ENCODE results near the gene PCBP3.
"Not testable (repeated sequence)": the region's sequence is repeated elsewhere in the genome, so short reads cannot be mapped to it uniquely, and the experiment has no call there.

The PCBP3 gene

GRCh38 chr21:45939521-45940045, 296.1 kb downstream of the PCBP3 start:
- no peak for DNase-seq

- DNase-seq: no peak
Measured at GRCh38 chr21:45940091-45940490, 296.6 kb downstream of the PCBP3 start.

GRCh38 chr21:45940621-45941337, 297.3 kb downstream of the PCBP3 start:
- DNase-seq: no peak

- DNase-seq: no peak
Measured at GRCh38 chr21:45941338-45941710, 297.8 kb downstream of the PCBP3 start.

GRCh38 chr21:45941717-45942546, 298.4 kb downstream of the PCBP3 start:
- DNase-seq: no peak

GRCh38 chr21:45942755-45943629, 299.5 kb downstream of the PCBP3 start:
- no peak for DNase-seq

- no peak for DNase-seq
Measured at GRCh38 chr21:45943630-45944540, 300.4 kb downstream of the PCBP3 start.

- no peak for DNase-seq
Measured at GRCh38 chr21:45944601-45945000, 301.1 kb downstream of the PCBP3 start.

- no peak for DNase-seq
Measured at GRCh38 chr21:45945066-45945867, 301.7 kb downstream of the PCBP3 start.

- DNase-seq: no peak
Measured at GRCh38 chr21:45945868-45946210, 302.3 kb downstream of the PCBP3 start.

GRCh38 chr21:45947296-45947695, 303.8 kb downstream of the PCBP3 start:
- no peak for DNase-seq

- no peak for DNase-seq
Measured at GRCh38 chr21:45947716-45948255, 304.3 kb downstream of the PCBP3 start.

GRCh38 chr21:45948576-45949141, 305.1 kb downstream of the PCBP3 start:
- no peak for DNase-seq

- no peak for DNase-seq
Measured at GRCh38 chr21:45949928-45950739, 306.6 kb downstream of the PCBP3 start.

GRCh38 chr21:45950740-45951515, 307.4 kb downstream of the PCBP3 start:
- DNase-seq: no peak

GRCh38 chr21:45951676-45952075, 308.2 kb downstream of the PCBP3 start:
- DNase-seq: no peak

- DNase-seq: not testable (repeated sequence)
Measured at GRCh38 chr21:45952527-45952926, 309.0 kb downstream of the PCBP3 start.

- DNase-seq: no peak
Measured at GRCh38 chr21:45952974-45953373, 309.4 kb downstream of the PCBP3 start.

GRCh38 chr21:45954261-45954660, 310.7 kb downstream of the PCBP3 start:
- DNase-seq: peak; percentile 15
